HepG2 (cell line): Measurements from ENCODE around the gene MYPN. TPM values are rescaled to one million over a fixed set of nuclear protein-coding genes. Genes with fewer than 3 reads are reported as not detected.

ENCODE experiments used
- ATAC-seq: fragments of 200-7000 bp; cut with Tn5 transposase; 3 replicates; pipeline ENCODE4 v1.9.1; 2020; ENCODE audit warnings: mild to moderate bottlenecking, moderate library complexity
- BruUV-seq: library from RNA; stranded (reverse); fragments of 400-500 nt; replicated peaks from 2 replicates; lab custom pipeline; 2021; lab: Mats Ljungman, UMichigan
- CTCF ChIA-PET: fragments of 300-600 bp; formaldehyde crosslinking; extraction: SDS; loops from one replicate; lab custom pipeline; 2021; ENCODE audit warnings: low total read pairs, inconsistent platforms, low intra/inter-chr PET ratio; lab: Yijun Ruan, JAX
- POLR2A ChIA-PET: fragments of 350-600 bp; sonication (Branson Sonifier 250); formaldehyde crosslinking; loops from one replicate; lab custom pipeline; 2020; ENCODE audit warnings: antibody characterized with exemption, inconsistent platforms; lab: Yijun Ruan, JAX
- DNase-seq: peaks from one replicate; pipeline ENCODE4 v3.0.0-alpha.2; 2015; ENCODE audit warnings: low spot score
- FAIRE-seq: peaks from 3 replicates; lab custom pipeline; 2011; peaks lifted over from hg19 to GRCh38; lab: Jason Lieb, UNC
- H2AFZ ChIP-seq: one replicate; pipeline ENCODE4 v1.6.1; 2011; ENCODE audit warnings: low read length, inconsistent platforms
- H3K27ac ChIP-seq: fragments of 300-600 bp; 3 replicates; pipeline ENCODE4 v1.8.0; 2011; ENCODE audit warnings: mixed run types, mild to moderate bottlenecking, mixed read lengths, low read length, inconsistent platforms; ENCODE audit not compliant: insufficient read depth; ENCODE audit errors: extremely low read length
- H3K27me3 ChIP-seq, 2 experiments: fragments of 200-600 bp in 1 of 2; 2 replicates in 1 of 2; 3 replicates in 1 of 2; pipeline versions ENCODE4 v1.6.0 to v1.8.0; 2011; ENCODE audit warnings: low read length in 2 of 2, mild to moderate bottlenecking in 2 of 2, moderate library complexity in 2 of 2, inconsistent platforms in 1 of 2; ENCODE audit not compliant: insufficient read depth in 2 of 2, control insufficient read depth in 1 of 2
- H3K36me3 ChIP-seq, 2 experiments: fragments of 200-600 bp in 1 of 2; replicated peaks in 1 of 2; 2 replicates in 1 of 2; 3 replicates in 1 of 2; pipeline versions ENCODE4 v1.5.1 to v1.8.0; 2011; ENCODE audit warnings: low read length in 2 of 2, inconsistent platforms in 1 of 2; ENCODE audit not compliant: insufficient read depth in 2 of 2, control insufficient read depth in 1 of 2
- H3K4me1 ChIP-seq: 2 replicates; pipeline ENCODE4 v1.5.1; 2012; ENCODE audit warnings: low read length, inconsistent platforms; ENCODE audit not compliant: insufficient read depth
- H3K4me2 ChIP-seq: 2 replicates; pipeline ENCODE4 v1.6.0; 2011; ENCODE audit warnings: low read depth, low read length, inconsistent platforms
- H3K4me3 ChIP-seq, 3 experiments: fragments of 200-600 bp in 1 of 3; sonication (generic), shearing (Covaris generic) in 1 of 3; replicated peaks in 1 of 3; 2 replicates each; pipeline ENCODE4 v1.5.1; 2011 to 2016; ENCODE audit warnings: low read length in 3 of 3, inconsistent platforms in 2 of 3, low read depth in 2 of 3, mild to moderate bottlenecking in 2 of 3, control low read depth in 1 of 3, mixed read lengths in 1 of 3; ENCODE audit not compliant: insufficient read depth in 1 of 3
- H3K79me2 ChIP-seq: one replicate; pipeline ENCODE4 v1.6.1; 2011; ENCODE audit warnings: low read length, inconsistent platforms; ENCODE audit not compliant: insufficient read depth
- H3K9ac ChIP-seq: 2 replicates; pipeline ENCODE4 v1.6.0; 2011; ENCODE audit warnings: mild to moderate bottlenecking, low read depth, low read length, inconsistent platforms; ENCODE audit not compliant: insufficient read depth
- H3K9me3 ChIP-seq: 2 replicates; pipeline ENCODE4 v1.5.1; 2012; ENCODE audit warnings: mild to moderate bottlenecking, low read length
- H4K20me1 ChIP-seq: 2 replicates; pipeline ENCODE4 v1.6.0; 2011; ENCODE audit warnings: inconsistent platforms, mild to moderate bottlenecking, low read length, moderate library complexity; ENCODE audit not compliant: insufficient read depth
- BRF2 ChIP-seq: sonication (generic); formaldehyde crosslinking; IDR thresholded peaks from 2 replicates; pipeline ENCODE4 v1.8.1; 2022; ENCODE audit warnings: mild to moderate bottlenecking, missing genetic modification reagents
- GABPB1 ChIP-seq: IDR thresholded peaks from 2 replicates; pipeline ENCODE4 v1.6.1; 2016; ENCODE audit warnings: mild to moderate bottlenecking, missing genetic modification reagents, moderate library complexity, missing compliant biosample characterization
- SOX13 ChIP-seq, 3 experiments: fragments of 450-650 bp in 1 of 3; sonication (generic) in 1 of 3; formaldehyde crosslinking in 1 of 3; IDR thresholded peaks in 2 of 3; conservative IDR thresholded peaks in 1 of 3; 2 replicates each; pipeline versions ENCODE4 v1.5.0 to v1.6.1; 2016 to 2020; ENCODE audit warnings: antibody characterized with exemption in 1 of 3, mild to moderate bottlenecking in 1 of 3, missing compliant biosample characterization in 1 of 3, missing genetic modification reagents in 1 of 3, moderate library complexity in 1 of 3
- ZNF350 ChIP-seq: sonication (generic); formaldehyde crosslinking; IDR thresholded peaks from 2 replicates; pipeline ENCODE4 v1.4.0; 2020; ENCODE audit warnings: mild to moderate bottlenecking, low read depth, missing genetic modification reagents, borderline replicate concordance
- ZNF776 ChIP-seq: sonication (generic); formaldehyde crosslinking; IDR thresholded peaks from 2 replicates; pipeline ENCODE4 v1.4.0; 2020; ENCODE audit warnings: mild to moderate bottlenecking, missing genetic modification reagents
- WGBS: methylation state at CpG from one replicate; pipeline ENCODE4 v1.1.6; 2017; ENCODE audit warnings: low lambda C conversion rate; 5-methylcytosine and 5-hydroxymethylcytosine counted together
- in situ Hi-C: cut with HindIII; loops from 2 replicates; pipeline ENCODE4 v1.10.0; 2017; ENCODE audit warnings: low pct_unique_long_range_greater_than_20kb; ENCODE audit not compliant: extremely low pct_ligation_motif_present
- intact Hi-C: fragments of 100-400 bp; cut with micrococcal nuclease; formaldehyde crosslinking; loops from one replicate; pipeline ENCODE4 v1.10.0; 2022; ENCODE audit not compliant: unreplicated experiment
- polyA plus RNA-seq, 8 experiments: library from polyadenylated mRNA; depleted of rRNA in 3 of 8; stranded (reverse) in 7 of 8; unstranded in 1 of 8; fragments of >200 nt; fragmentation: Illumina TruSeq in 4 of 8; extraction: Trizol in 4 of 8; gene quantifications; 2 replicates each; pipeline versions ENCODE4 v1.2.1 to v1.2.3, GENCODE V29; 2011 to 2016; ENCODE audit warnings: low read depth in 4 of 8, missing spikeins in 1 of 8, mixed read lengths in 1 of 8; ENCODE audit not compliant: insufficient read depth in 1 of 8
- total RNA-seq, 5 experiments: library from RNA; depleted of rRNA; stranded (reverse); fragments of >200 nt; fragmentation: Illumina TruSeq; extraction: Trizol; gene quantifications; 2 replicates each; pipeline ENCODE4 v1.2.3, GENCODE V29; 2016; ENCODE audit warnings: low read depth in 1 of 5
- TF ChIP-seq, protein P1 (sequence below): sonication (generic); formaldehyde crosslinking; IDR thresholded peaks from 2 replicates; pipeline ENCODE4 v1.8.0; 2022; ENCODE audit warnings: missing genetic modification reagents, mild to moderate bottlenecking, inconsistent platforms, borderline replicate concordance

MYPN gene
- total and polyA plus RNA-seq, 2 of the 13 experiments (the other 11 are each of a cell fraction or from before 2014, with no cell fraction given) = not detected

DNA sequence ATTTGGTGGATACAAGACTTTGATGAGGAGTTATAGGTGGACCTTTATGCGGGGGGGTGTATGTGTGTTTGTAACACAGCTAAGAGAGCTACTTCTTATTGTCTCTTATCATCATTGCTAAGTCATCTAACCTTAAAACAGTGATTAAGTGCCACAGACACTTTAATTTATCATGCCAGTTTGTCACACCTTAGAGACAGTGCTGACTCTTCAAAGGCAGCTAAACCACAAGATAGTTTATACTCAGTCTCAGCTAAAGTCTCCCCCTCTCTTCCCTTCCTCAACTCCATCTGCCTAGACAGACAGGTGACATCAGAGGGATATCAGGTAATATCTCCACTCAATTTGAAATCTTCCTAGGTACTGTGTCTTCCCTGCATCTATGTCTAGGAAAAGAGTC lies 42.2 kb downstream of the MYPN start:
- Histone ChIP-seq H3K4me1 (peaks cover 13% of the 10 kb centered on the region), H3K9me3 (no peaks in the 10 kb centered on the region)
- intact Hi-C loops = no loop called here
- TF ChIP-seq, protein P1, sequence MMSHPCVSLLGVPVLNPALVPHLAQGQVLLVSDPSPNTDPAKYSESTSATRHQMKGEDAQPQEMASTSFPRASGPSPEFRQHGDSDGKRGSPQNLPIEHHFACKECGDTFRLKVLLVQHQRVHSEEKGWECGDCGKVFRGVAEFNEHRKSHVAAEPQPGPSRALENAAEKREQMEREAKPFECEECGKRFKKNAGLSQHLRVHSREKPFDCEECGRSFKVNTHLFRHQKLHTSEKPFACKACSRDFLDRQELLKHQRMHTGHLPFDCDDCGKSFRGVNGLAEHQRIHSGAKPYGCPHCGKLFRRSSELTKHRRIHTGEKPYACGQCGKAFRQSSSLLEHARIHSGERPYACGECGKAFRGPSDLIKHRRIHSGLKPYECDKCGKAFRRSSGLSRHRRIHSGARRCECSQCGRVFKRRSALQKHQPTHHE (CRISPR knock-in tag) = no peak
- TF ChIP-seq GABPB1 (CRISPR knock-in tag) = no peak
- no peak for TF ChIP-seq ZNF350 (CRISPR knock-in tag)
- no peak for TF ChIP-seq SOX13 (IDR thresholded peaks at IDR 0.05)
- no peak for TF ChIP-seq SOX13 (CRISPR knock-in tag; conservative IDR thresholded peaks at IDR 0.05 in 1 of 2, IDR thresholded peaks at IDR 0.05 in 1 of 2)
- no peak for TF ChIP-seq ZNF776 (CRISPR knock-in tag)
- TF ChIP-seq BRF2 (CRISPR knock-in tag) = no peak
- TF ChIP-seq, all 625 proteins: peak for 0
- FAIRE-seq (no peak), ATAC-seq (no peak), DNase-seq (no peak)
- no peak overlapping the region for H3K27ac ChIP-seq
- no peaks in the 10 kb centered on the region for H4K20me1 ChIP-seq
- BruUV-seq = no TSS peak
- H3K36me3 ChIP-seq = no peaks in the 10 kb centered on the region
- no peaks in the 10 kb centered on the region for H3K27me3 ChIP-seq
- ChIA-PET CTCF (no interaction called here), POLR2A (no interaction called here)
- no peaks in the 10 kb centered on the region for H3K79me2 ChIP-seq
- no peak overlapping the region for H3K4me3 ChIP-seq
- in situ Hi-C loops = no loop called here
- no peak overlapping the region for H3K4me2 ChIP-seq
- no peak overlapping the region for H2AFZ ChIP-seq
- 0% methylated on average over 1 of the region's 1 CpG for WGBS
- no peak overlapping the region for H3K9ac ChIP-seq
